RKO (cell line): ENCODE results near the gene MDN1.

Source experiments
- DNase-seq: peaks from one replicate; pipeline ENCODE4 v3.0.0-alpha.2; 2016; ENCODE audit warnings: low spot score

MDN1 gene

GRCh38 chr6:89596484-89596883 is 223.1 kb downstream of the MDN1 start:
- DNase-seq: no peak

DNA sequence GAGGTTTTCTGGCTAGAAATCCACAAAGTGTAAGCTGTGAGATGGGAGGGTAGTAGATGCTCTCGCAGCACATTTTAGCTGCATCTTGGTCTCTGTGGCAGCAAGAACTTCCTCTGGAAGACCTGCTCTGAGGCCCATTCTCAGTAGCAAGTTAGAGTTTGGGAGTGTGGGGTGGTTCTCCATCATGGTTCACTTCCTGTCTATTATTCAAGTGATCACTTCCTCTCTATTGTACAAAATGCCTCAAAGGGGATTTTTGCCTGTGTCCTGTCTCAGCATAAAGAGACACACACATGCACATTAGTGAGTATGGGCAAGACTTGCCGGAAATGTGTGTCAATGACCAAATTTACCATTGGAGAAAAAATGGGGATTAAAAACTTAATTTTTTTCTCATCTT is 223.5 kb downstream of the MDN1 start:
- DNase-seq: no peak
